GM20000 (cell line): ENCODE data around the gene FAM171A1.

Source experiments
- DNase-seq: peaks from one replicate; pipeline ENCODE4 v3.0.0; 2012; ENCODE audit warnings: low spot score
- TF ChIP-seq, protein P1 (sequence below): IDR thresholded peaks from 2 replicates; pipeline ENCODE4 v1.5.1; 2012; ENCODE audit warnings: mild to moderate bottlenecking, control low read depth; ENCODE audit errors: extremely low read depth, missing control alignments

Gene FAM171A1

DNA sequence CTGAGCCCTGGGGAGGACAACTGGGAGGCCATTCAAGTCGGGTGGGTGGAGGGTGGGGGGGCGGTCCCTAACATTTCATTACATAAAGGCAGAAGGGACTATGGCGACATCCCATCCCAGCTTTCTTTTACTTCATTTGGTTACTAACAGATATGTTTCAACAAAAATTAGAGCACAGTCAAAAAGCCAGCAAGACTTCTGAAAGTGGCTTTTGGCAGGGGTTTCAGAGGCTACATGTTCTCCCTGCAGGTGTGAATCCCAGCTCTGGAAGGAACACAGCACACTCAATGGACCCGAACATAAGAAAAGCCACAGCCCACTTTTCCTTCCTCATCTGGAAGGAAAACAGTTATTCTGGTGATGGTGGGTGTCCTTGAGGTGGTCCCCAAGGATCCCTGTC is 7.1 kb downstream of the FAM171A1 start:
- DNase-seq: no peak
- TF ChIP-seq, protein P1, sequence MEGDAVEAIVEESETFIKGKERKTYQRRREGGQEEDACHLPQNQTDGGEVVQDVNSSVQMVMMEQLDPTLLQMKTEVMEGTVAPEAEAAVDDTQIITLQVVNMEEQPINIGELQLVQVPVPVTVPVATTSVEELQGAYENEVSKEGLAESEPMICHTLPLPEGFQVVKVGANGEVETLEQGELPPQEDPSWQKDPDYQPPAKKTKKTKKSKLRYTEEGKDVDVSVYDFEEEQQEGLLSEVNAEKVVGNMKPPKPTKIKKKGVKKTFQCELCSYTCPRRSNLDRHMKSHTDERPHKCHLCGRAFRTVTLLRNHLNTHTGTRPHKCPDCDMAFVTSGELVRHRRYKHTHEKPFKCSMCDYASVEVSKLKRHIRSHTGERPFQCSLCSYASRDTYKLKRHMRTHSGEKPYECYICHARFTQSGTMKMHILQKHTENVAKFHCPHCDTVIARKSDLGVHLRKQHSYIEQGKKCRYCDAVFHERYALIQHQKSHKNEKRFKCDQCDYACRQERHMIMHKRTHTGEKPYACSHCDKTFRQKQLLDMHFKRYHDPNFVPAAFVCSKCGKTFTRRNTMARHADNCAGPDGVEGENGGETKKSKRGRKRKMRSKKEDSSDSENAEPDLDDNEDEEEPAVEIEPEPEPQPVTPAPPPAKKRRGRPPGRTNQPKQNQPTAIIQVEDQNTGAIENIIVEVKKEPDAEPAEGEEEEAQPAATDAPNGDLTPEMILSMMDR: no peak

DNA sequence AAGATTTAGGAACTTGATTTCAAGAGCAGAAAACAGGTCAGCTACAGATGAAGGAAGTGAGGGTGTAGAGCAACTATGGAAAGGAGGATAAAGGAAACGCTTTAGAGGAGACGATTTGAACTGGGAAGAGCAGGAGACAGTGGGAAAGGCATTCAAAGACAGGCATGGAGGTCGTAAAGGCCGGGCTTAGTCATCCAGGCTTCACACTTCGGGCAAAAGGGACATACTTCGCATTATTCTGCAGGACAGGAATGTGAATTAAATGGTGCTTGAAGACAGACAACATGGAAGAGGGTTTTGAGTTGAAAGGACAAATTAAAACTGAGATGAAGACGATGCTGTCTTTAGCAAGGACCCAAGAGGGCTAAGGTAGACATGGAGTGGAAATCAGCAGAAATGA is 8.1 kb downstream of the FAM171A1 start:
- no peak for DNase-seq
- TF ChIP-seq, protein P1: no peak

DNA sequence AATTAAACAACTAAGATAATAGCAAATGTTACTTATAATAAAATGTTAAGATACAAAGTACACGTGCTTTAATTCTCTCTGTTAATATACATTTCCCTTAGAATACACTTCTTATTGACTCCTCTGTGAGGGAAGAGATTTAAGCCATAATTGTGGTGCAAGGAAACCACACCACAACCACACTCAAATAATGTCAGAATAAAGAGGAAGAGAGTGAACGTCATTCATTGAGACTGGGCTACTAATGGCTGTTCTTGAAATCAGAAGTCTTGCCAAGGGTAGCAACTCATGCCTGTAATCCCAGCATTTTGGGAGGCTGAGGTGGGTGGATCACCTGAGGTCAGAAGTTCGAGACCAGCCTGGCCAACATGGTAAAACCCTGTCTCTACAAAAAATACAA is 10.0 kb downstream of the FAM171A1 start:
- TF ChIP-seq, protein P1: no peak
- no peak for DNase-seq

DNA sequence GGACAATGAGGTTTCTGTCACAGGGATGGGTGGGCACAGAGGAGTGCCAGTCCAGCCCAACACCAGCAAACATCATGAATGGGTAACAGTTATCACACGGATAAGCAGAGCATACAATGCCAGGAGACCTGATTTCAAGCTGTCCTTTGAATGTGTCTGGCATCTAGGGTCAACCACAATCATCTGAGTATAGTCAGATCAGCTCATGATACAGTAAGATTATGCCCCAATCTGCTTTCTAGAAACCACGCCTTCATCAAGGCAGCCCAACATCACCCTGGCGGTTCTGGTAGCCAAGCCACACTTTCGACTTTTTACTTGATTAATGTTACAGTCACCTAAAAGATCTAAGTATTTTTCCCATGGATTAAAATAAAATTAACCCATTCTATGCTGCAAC is 10.5 kb downstream of the FAM171A1 start:
- no peak for DNase-seq
- TF ChIP-seq, protein P1: no peak

DNA sequence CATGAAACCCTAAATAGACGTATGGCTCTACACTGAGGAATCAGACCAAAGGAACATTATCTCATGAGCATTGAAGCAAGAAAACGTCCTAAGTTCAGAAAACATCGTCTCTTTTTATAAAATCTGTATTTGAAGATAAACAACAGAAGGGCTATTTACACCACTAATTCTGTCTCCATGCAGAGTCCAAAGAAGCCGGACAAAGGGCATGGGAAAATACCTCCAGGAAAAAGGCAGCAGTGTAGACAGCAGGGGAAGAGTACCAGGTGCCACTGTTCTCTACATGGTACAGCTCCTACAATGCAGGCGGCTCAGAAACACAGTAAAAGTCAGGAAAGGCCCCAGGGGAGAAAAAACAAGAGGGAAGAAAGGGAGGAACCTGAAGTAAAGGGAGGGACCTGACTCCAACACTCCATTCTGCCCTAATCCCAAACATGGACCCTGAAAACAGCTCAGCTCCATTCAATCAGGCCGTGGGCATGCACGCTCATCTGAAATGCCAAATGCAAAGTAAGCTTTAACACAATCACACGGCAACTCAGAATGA is 17.5 kb downstream of the FAM171A1 start:
- TF ChIP-seq, protein P1: no peak
- no peak for DNase-seq

DNA sequence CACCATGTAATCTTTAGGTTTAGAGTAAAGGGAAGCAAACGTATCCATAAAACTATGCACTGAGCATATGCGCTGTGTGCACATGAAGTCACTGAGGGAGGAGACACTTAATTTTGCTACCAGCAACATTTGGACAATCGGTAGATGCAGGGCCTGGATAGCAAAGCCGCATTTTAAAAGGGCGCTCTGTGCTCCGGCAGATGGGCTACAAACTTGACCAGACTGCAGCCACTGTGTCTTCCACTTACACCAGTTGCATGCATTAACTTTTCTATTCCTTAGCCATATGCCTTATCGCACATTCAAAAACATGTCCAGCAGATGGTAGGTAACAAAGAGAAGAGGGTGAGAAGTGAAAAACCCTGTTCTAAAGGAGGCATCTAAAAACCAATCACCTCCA is 18.3 kb downstream of the FAM171A1 start:
- TF ChIP-seq, protein P1: no peak
- DNase-seq: no peak

DNA sequence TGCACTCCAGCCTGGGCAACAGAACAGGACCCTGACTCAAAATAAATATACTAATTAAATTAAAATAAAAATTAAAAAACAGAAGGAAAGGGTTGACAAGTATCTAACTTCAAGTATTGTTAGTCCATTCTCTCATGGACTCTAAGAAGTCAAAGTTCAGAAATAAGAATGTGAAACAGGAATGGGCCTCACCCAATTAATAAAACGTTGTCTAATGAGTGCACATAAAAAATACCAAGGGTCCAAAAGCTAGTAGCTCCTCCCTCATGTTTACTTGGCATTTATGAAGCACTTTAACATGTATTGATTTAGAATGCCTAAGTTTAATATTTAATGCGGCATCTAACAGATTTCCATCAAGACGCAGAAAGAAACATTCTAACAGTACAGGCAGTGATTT is 18.9 kb downstream of the FAM171A1 start:
- TF ChIP-seq, protein P1: no peak

More for the DNA sequence above, 18.9 kb downstream of the FAM171A1 start:
- DNase-seq: no peak
